Fibroblast of skin of back (primary cell): Measurements from ENCODE around the gene ZNF546.

Experiments used
- DNase-seq: peaks from one replicate; pipeline ENCODE4 v3.0.0-alpha.2; 2013

ZNF546 gene

GRCh38 chr19:40055832-40056504 is 59.1 kb downstream of the ZNF546 start, which contains the start of gene ZNF780B:
Gene ZNF780B (minus strand): TSS chr19:40056231. CDS start chr19:40050332, 5,899 bp downstream.
- DNase-seq = peak; percentile 65

- no peak for DNase-seq
Observed at GRCh38 chr19:40056505-40056904, 59.6 kb downstream of the ZNF546 start.

- DNase-seq = no peak
Observed at GRCh38 chr19:40057166-40057565, 60.3 kb downstream of the ZNF546 start.

- no peak for DNase-seq
Observed at GRCh38 chr19:40059624-40060023, 62.8 kb downstream of the ZNF546 start.

- no peak for DNase-seq
Observed at GRCh38 chr19:40070058-40070457, 73.2 kb downstream of the ZNF546 start.
